GM23338 (cell line): Measurements from ENCODE around the gene ZMAT5.

ENCODE experiments used
- CREB1 ChIP-seq: fragments of 250-450 bp; sonication (Bioruptor Pico); IDR thresholded peaks from 2 replicates; pipeline ENCODE4 v1.5.0; 2020; ENCODE audit warnings: low read depth, mild to moderate bottlenecking, moderate library complexity
- EZH2 ChIP-seq: fragments of 200-600 bp; sonication (generic); IDR thresholded peaks from one replicate; pipeline ENCODE4 v1.8.0; 2017; ENCODE audit warnings: antibody characterized with exemption, mild to moderate bottlenecking, low read depth; ENCODE audit not compliant: unreplicated experiment
- EZH2phosphoT487 ChIP-seq: fragments of 200-600 bp; sonication (generic); IDR thresholded peaks from one replicate; pipeline ENCODE4 v1.8.1; 2018; ENCODE audit warnings: antibody characterized with exemption; ENCODE audit not compliant: unreplicated experiment
- POLR2AphosphoS5 ChIP-seq: IDR thresholded peaks from 2 replicates; pipeline ENCODE4 v1.6.1; 2016; ENCODE audit warnings: antibody characterized with exemption, low read depth
- TF ChIP-seq, protein P1 (sequence below), 2 experiments: fragments of 200-600 bp in 1 of 2; sonication (generic) in 1 of 2; conservative IDR thresholded peaks; 2 replicates each; pipeline versions ENCODE4 v1.5.1 to v1.6.1; 2016 to 2017; ENCODE audit warnings: antibody characterized with exemption in 2 of 2, low read depth in 2 of 2, mild to moderate bottlenecking in 2 of 2, moderate library complexity in 1 of 2

DNA sequence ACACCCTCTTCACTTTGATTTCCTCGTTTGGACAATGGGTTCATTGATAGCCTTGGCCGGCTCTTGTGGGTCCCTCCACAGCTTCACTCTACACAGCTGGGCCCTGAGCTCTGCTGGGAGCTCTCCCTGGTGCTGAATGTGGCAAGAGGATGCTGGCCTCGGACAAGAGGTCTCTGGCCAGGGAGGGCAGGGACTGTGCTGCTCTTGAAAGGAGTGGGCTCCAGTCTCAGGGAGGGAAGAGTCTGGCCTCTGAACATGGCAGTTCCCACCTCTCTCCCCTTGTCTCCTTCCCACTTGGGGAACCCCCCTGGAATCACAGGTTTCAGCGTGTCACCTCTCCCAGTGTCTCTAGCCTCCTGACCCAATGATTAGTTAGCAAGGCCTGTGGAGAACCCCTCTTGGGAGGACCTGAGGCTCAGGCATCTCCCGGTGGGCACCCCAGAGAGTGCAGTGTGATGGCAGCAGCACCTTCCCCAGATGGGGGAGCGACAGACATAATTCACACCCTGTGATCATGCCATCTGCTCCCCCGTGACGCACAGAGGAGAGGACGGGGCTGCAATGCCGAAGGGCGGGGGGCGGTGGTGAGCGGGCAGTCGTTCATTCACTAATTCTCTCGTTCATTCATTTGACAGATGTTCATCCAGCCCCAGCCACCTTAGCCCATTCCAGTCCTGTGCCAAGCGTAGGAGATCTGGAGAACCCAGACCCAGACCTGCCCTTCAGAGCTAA is 49.8 kb downstream of the ZMAT5 start:
- TF ChIP-seq, protein P1, sequence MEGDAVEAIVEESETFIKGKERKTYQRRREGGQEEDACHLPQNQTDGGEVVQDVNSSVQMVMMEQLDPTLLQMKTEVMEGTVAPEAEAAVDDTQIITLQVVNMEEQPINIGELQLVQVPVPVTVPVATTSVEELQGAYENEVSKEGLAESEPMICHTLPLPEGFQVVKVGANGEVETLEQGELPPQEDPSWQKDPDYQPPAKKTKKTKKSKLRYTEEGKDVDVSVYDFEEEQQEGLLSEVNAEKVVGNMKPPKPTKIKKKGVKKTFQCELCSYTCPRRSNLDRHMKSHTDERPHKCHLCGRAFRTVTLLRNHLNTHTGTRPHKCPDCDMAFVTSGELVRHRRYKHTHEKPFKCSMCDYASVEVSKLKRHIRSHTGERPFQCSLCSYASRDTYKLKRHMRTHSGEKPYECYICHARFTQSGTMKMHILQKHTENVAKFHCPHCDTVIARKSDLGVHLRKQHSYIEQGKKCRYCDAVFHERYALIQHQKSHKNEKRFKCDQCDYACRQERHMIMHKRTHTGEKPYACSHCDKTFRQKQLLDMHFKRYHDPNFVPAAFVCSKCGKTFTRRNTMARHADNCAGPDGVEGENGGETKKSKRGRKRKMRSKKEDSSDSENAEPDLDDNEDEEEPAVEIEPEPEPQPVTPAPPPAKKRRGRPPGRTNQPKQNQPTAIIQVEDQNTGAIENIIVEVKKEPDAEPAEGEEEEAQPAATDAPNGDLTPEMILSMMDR (conservative IDR thresholded peaks at IDR 0.05; ENCODE audit: low read depth in 2 of 2): no peak
- no peak for TF ChIP-seq EZH2phosphoT487
- no peak for TF ChIP-seq EZH2
- no peak for TF ChIP-seq POLR2AphosphoS5
- TF ChIP-seq CREB1 (CRISPR knock-in tag): no peak
